Gastroesophageal sphincter (tissue), 3 donors: ENCODE measurements around the gene ITGA3.

Experiments used
- EP300 ChIP-seq: sonication (generic); formaldehyde crosslinking; IDR thresholded peaks from one replicate; pipeline ENCODE4 v1.6.1; 2017; ENCODE audit warnings: antibody characterized with exemption, mild to moderate bottlenecking
- POLR2A ChIP-seq, 2 donors: fragments of 450-650 bp; IDR thresholded peaks; one replicate each; pipeline ENCODE4 v1.6.1; 2017; ENCODE audit warnings: antibody characterized with exemption in 2 of 2, mild to moderate bottlenecking in 2 of 2, moderate library complexity in 1 of 2
- POLR2AphosphoS5 ChIP-seq: sonication (generic); formaldehyde crosslinking; IDR thresholded peaks from one replicate; pipeline ENCODE4 v1.6.1; 2017; ENCODE audit warnings: antibody characterized with exemption
- TF ChIP-seq, protein P1 (sequence below), 4 experiments: fragments of 200-600 bp in 2 of 4; fragments of 450-650 bp in 2 of 4; sonication (generic) in 1 of 4; IDR thresholded peaks; one replicate each; pipeline ENCODE4 v1.5.1; 2017 to 2019; ENCODE audit warnings: antibody characterized with exemption in 4 of 4, mild to moderate bottlenecking in 2 of 4, moderate library complexity in 2 of 4

GRCh38 chr17:50027172-50027880 is 28.6 kb upstream of the ITGA3 start:
- TF ChIP-seq, protein P1, sequence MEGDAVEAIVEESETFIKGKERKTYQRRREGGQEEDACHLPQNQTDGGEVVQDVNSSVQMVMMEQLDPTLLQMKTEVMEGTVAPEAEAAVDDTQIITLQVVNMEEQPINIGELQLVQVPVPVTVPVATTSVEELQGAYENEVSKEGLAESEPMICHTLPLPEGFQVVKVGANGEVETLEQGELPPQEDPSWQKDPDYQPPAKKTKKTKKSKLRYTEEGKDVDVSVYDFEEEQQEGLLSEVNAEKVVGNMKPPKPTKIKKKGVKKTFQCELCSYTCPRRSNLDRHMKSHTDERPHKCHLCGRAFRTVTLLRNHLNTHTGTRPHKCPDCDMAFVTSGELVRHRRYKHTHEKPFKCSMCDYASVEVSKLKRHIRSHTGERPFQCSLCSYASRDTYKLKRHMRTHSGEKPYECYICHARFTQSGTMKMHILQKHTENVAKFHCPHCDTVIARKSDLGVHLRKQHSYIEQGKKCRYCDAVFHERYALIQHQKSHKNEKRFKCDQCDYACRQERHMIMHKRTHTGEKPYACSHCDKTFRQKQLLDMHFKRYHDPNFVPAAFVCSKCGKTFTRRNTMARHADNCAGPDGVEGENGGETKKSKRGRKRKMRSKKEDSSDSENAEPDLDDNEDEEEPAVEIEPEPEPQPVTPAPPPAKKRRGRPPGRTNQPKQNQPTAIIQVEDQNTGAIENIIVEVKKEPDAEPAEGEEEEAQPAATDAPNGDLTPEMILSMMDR (IDR thresholded peaks at IDR 0.05), result peak in 1 of 4 experiments; percentile 29
- TF ChIP-seq POLR2AphosphoS5 (peak; percentile 67), POLR2A (IDR thresholded peaks at IDR 0.05) (no peak), EP300 (no peak)
